IPS-18a (cell line): ENCODE results near the gene DEFB114.

Source experiments
- H3K27ac ChIP-seq: one replicate; pipeline ENCODE4 v1.5.1; 2013; ENCODE audit warnings: low read length
- H3K27me3 ChIP-seq: one replicate; pipeline ENCODE4 v1.6.1; 2013; ENCODE audit warnings: mild to moderate bottlenecking, low read length; ENCODE audit not compliant: control insufficient read depth, insufficient read depth
- H3K36me3 ChIP-seq: one replicate; pipeline ENCODE4 v1.6.1; 2013; ENCODE audit warnings: low read depth, low read length; ENCODE audit not compliant: control insufficient read depth
- H3K4me1 ChIP-seq: one replicate; pipeline ENCODE4 v1.6.1; 2013; ENCODE audit warnings: low read depth, low read length; ENCODE audit not compliant: control insufficient read depth
- H3K4me3 ChIP-seq: one replicate; pipeline ENCODE4 v1.5.1; 2013; ENCODE audit warnings: low read length
- H3K9ac ChIP-seq: one replicate; pipeline ENCODE4 v1.6.1; 2013; ENCODE audit warnings: mild to moderate bottlenecking, low read length, moderate library complexity
- H3K9me3 ChIP-seq: one replicate; pipeline ENCODE4 v1.6.1; 2013; ENCODE audit warnings: low read depth, low read length; ENCODE audit not compliant: control insufficient read depth

DEFB114 gene, protein sequence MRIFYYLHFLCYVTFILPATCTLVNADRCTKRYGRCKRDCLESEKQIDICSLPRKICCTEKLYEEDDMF

DNA sequence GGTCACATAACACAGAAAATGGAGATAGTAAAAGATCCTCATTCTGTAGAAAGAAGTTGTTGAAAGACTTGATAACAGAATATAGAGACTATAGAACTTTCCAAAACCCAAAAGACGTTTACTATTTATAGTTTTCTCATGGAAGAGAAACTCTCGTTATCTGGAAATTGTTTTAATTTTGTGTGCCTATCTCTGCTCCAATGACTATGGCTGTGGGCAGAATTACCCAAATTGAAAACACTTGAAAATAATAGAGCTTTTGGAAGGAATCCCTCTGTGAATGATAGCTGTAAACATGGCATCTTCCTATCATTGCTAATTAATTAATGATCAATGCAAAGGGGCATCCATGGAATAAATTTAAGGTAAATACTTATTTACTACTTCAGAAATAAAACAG, at the start of gene DEFB114:
Gene DEFB114 (minus strand): TSS at position 101 of the 400 bp plus-strand sequence. CDS start 59 bp downstream, at position 42.
- H3K9ac ChIP-seq, result no peak within 1 kb of the TSS
- peaks cover 30% of the 10 kb centered on the region for H3K4me1 ChIP-seq
- H3K4me3 ChIP-seq, result no peak within 1 kb of the TSS
- H3K9me3 ChIP-seq, result no peaks in the 10 kb centered on the region
- H3K36me3 ChIP-seq, result no peaks in the 10 kb centered on the region
- no peaks in the 10 kb centered on the region for H3K27me3 ChIP-seq
- no peak within 1 kb of the TSS for H3K27ac ChIP-seq

DNA sequence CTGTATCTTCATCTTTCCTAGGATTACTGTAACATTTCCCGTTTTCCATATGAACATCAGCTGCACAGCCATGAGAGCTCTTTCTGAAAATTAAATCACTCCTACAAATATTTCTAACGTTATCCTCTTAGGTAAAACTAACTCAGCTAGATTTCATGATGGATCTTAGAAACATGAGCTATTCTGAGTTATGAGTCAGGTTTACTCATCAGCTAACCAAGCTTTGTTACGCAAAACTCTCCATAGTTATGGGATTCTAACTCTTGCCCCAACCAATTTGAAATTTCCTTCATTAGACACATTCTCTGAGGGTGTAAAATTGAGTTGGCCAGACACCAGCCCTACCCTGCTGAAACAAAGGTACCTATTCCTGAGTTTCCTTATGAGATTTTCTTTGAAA, 43.9 kb upstream of the DEFB114 start:
- Histone ChIP-seq H3K4me3 (no peak overlapping the region), H3K27me3 (no peaks in the 10 kb centered on the region), H3K27ac (no peak overlapping the region), H3K4me1 (no peaks in the 10 kb centered on the region), H3K9ac (no peak overlapping the region), H3K9me3 (no peaks in the 10 kb centered on the region), H3K36me3 (no peaks in the 10 kb centered on the region)

DNA sequence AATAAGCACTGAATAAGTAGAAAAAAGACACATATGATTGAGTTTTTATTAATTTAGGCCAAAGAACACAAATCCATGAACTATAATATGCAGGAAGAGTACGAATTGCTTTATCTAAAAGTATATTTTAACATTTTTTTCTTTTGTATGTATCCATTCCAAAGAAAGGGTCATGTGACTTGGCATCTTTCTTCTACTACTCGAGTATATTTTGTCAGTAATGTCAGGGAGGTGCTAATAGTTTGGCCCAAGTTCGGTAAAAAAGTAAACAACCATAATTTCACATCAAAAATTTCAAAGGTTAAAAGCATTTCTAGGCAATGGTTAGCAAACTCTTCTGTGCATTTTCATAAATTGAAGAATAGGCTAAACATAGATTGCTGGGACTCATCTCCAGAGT, 39.2 kb upstream of the DEFB114 start:
- H3K9me3 ChIP-seq, result no peaks in the 10 kb centered on the region

DNA sequence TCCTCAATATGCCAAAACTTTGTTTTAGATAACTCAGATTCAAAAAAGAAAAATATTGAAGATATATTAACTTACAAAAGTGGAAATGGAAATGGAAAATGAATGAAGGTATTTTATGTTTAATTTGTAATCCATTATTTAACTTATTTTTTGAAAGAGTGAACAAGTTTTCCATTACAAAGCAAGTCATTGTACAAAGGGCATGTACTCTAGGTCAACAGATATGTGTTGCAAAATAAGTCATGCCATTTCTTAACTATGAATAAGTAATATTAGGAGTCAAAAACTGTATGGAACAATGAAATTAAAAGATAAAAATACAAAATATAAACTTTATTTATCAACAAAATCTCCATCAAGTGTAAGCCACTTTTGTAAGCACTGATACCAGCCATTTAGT, 31.3 kb upstream of the DEFB114 start:
- H3K36me3 ChIP-seq, result no peaks in the 10 kb centered on the region
- H3K9ac ChIP-seq, result no peak overlapping the region
- no peak overlapping the region for H3K27ac ChIP-seq
- H3K4me1 ChIP-seq, result no peaks in the 10 kb centered on the region
- no peak overlapping the region for H3K4me3 ChIP-seq
- H3K27me3 ChIP-seq, result no peaks in the 10 kb centered on the region
- H3K9me3 ChIP-seq, result no peaks in the 10 kb centered on the region

More for the DNA sequence above, 39.2 kb upstream of the DEFB114 start:
- Histone ChIP-seq H3K9ac (no peak overlapping the region), H3K4me1 (no peaks in the 10 kb centered on the region), H3K36me3 (no peaks in the 10 kb centered on the region), H3K27me3 (no peaks in the 10 kb centered on the region), H3K27ac (no peak overlapping the region), H3K4me3 (no peak overlapping the region)

DNA sequence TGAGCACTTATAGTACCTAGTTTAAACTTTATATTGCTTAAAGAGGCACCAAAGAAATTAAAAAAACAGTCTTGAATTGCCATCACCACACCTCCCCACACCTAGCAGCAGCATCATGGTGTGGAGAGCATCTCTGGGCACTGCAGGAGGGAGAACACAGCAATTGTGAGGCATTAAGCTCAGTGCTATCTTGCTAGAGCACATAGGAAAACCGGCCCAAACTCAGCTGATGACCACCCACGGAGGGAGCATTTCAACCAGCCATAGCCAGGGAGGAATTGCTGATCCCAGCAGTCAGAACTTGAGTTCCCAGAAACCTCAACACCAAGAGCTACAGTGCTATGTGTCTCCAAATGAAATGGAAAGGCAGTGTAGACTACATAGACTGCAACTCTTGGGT, 24.9 kb upstream of the DEFB114 start:
- Histone ChIP-seq H3K4me3 (no peak overlapping the region), H3K9ac (no peak overlapping the region), H3K9me3 (no peaks in the 10 kb centered on the region), H3K27me3 (no peaks in the 10 kb centered on the region), H3K36me3 (no peaks in the 10 kb centered on the region), H3K4me1 (no peaks in the 10 kb centered on the region), H3K27ac (no peak overlapping the region)

DNA sequence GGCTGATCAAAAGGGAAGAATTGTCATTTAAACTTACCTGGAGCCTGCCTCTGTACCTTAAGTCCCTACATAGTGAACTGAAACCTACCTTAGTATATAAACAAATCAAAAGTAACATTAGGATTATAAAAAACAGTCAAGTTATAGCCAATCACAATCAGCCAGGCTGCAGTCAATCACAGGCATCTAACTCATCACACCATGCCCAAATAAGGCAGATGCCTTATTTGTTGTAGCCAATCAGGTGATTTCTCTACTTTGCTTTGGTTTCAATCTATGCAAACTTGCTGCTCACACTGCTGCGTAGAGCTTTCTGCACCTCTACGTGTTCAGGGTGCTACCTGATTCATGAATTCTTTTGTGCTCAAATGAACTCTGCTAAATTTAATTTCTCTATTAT, 23.8 kb upstream of the DEFB114 start:
- H3K27me3 ChIP-seq, result no peaks in the 10 kb centered on the region
- no peak overlapping the region for H3K9ac ChIP-seq
- H3K36me3 ChIP-seq, result no peaks in the 10 kb centered on the region
- H3K4me1 ChIP-seq, result no peaks in the 10 kb centered on the region
- H3K4me3 ChIP-seq, result no peak overlapping the region
- no peaks in the 10 kb centered on the region for H3K9me3 ChIP-seq
- H3K27ac ChIP-seq, result no peak overlapping the region

DNA sequence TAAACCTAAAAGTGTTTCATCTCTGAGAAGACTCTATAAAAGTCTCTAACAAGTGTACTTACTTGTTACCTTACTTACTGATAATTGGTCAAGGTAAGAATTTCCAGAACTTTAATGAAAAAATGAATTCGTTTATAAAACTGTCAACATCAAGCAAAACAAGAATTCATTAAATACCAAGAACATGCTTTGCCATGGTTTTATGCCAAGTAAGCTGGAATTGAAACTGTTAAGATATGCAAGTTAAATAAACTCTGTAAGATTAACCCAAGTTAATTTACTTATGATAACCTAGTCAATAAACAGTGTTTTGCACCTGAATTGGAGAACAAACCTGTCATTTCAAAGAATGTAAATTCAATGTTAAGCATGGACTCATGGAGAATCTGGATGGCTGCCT, 22.6 kb upstream of the DEFB114 start:
- Histone ChIP-seq H3K36me3 (no peaks in the 10 kb centered on the region), H3K4me1 (peaks cover under 1% of the 10 kb centered on the region), H3K9ac (no peak overlapping the region)

DNA sequence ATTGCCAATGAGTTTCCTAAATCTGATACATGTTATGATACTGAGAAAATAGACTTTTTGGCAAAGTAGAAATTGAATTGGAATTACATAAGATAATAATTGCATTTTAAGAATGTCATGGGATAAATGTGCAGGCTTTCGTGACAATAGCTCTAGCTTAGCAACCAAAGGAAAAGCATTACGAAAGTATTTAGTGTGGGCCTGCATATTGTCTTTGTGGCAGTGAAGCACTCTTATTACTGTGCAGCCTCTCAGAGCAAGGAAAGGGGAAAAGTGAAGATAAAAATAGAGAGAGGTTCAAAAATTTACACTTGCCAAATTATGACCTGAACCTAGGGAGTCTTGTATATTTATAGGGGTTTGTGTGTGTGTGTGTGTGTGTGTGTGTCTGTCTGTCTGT, 18.1 kb upstream of the DEFB114 start:
- Histone ChIP-seq H3K27ac (no peak overlapping the region), H3K36me3 (no peaks in the 10 kb centered on the region), H3K4me3 (no peak overlapping the region), H3K9ac (no peak overlapping the region), H3K9me3 (no peaks in the 10 kb centered on the region), H3K27me3 (no peaks in the 10 kb centered on the region), H3K4me1 (peaks cover 3% of the 10 kb centered on the region)

More for the DNA sequence above, 22.6 kb upstream of the DEFB114 start:
- H3K4me3 ChIP-seq, result no peak overlapping the region
- H3K27ac ChIP-seq, result no peak overlapping the region
- H3K27me3 ChIP-seq, result no peaks in the 10 kb centered on the region
- H3K9me3 ChIP-seq, result no peaks in the 10 kb centered on the region

DNA sequence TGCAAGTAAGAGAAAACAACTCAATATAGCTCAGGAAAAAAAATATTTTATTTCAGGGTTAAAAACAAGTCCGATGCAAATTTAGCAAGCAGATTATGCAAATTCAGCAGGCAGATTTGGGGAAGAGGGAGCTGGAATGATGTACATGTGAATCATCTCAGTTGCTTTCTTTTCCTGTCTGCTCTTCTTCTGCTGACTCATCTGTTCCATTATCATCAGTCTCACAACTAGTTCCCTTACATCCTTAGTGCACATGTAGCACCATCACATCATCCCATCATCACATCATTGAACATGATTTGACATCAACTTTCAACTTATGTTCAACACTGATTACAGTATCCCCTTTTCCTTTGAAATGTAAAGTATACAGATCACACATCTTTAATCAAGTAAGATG, 16.9 kb upstream of the DEFB114 start:
- Histone ChIP-seq H3K9ac (no peak overlapping the region), H3K4me3 (no peak overlapping the region), H3K27me3 (no peaks in the 10 kb centered on the region), H3K36me3 (no peaks in the 10 kb centered on the region), H3K4me1 (peaks cover 3% of the 10 kb centered on the region), H3K27ac (no peak overlapping the region), H3K9me3 (no peaks in the 10 kb centered on the region)

DNA sequence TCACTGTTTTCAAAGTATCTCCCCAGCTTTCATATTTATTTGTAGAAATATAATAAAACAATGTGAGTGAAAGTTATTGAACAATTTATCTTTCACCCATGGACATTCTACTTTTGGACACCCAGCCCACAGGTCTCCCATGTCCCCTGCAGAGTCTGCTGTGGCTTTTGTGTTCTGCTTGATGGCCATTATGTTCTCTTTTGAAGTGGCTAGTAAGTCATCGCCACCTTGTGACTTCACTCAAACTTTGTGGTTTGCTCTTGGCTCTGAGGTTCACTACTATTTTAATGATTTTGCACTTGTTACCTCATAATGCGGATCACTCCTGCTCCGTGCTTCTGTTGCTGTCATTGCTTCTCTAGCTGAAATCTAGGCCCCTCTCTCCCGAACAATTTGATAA, 15.6 kb upstream of the DEFB114 start:
- H3K27me3 ChIP-seq, result no peaks in the 10 kb centered on the region
- no peak overlapping the region for H3K9ac ChIP-seq
- peaks cover 3% of the 10 kb centered on the region for H3K4me1 ChIP-seq
- H3K27ac ChIP-seq, result no peak overlapping the region
- no peaks in the 10 kb centered on the region for H3K36me3 ChIP-seq
- no peak overlapping the region for H3K4me3 ChIP-seq
- no peaks in the 10 kb centered on the region for H3K9me3 ChIP-seq

DNA sequence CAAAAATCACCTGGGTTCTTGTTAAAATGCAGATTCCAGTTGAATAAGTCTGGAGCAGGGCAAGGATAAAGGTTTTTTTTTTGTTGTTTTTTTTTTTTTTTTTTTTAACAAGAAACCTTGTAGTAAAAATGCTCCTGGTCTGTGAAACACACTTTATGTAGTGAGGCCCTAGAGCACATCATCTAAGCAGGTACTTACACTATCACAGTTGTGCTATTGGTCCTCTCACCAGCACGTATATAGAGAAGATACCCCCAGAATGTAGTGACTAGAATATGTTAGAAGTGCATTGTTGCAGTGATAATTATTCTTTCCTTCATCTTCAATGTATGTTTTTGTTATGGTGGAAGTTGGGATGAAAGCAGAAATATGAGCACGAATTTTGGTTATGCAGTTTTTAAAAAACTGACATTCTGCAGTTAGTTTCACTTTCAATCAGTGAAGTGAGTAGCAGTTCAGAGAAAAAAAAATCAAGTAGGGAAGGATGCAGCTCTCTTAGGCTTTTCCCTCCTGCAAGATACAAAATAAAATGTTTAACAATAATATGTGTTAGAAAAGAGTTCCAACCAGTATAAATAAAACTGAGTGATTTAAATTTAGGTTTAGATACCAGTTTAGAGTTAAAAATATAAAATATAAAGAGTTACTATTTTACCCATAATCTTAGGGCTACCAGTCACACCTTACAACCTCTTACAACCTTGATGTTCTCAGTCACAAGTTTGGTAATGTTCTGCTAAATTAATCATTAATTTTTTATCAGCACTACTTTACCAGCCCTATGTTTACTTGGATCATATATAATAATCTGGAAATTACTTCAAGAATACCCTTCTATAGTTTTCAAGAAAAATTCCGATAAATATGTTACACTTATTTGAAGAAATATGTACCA, 14.6 kb upstream of the DEFB114 start:
- Histone ChIP-seq H3K9me3 (no peaks in the 10 kb centered on the region), H3K4me3 (no peak overlapping the region), H3K36me3 (no peaks in the 10 kb centered on the region), H3K27me3 (no peaks in the 10 kb centered on the region), H3K9ac (no peak overlapping the region), H3K27ac (no peak overlapping the region), H3K4me1 (peaks cover 3% of the 10 kb centered on the region)

DNA sequence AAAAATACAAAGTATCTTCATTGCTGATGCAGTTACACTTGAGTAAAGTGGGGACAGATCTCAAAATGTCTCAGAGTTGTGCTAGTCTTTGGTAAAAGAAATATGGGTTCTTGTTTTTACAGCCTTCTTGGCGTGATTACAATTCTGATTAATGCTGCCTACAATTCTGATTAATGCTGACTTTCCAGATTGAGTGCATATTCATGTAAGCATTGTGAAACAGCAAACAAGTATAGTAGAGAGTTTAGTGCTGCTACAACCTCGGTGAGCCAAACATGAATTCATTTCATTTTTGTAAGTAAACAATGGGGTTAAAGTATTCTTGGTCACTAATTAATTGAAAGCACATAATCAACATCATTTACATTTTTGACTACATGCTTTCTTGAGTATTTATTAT, 5.6 kb upstream of the DEFB114 start, which contains the start of gene DEFB113:
Gene DEFB113 (minus strand): TSS at position 21 of the 400 bp plus-strand sequence. CDS start 0 bp downstream, at position 21.
- H3K27ac ChIP-seq, result peak within 1 kb of the TSS; percentile 59
- H3K9me3 ChIP-seq, result no peaks in the 10 kb centered on the region
- no peaks in the 10 kb centered on the region for H3K36me3 ChIP-seq
- no peak within 1 kb of the TSS for H3K9ac ChIP-seq
- H3K27me3 ChIP-seq, result no peaks in the 10 kb centered on the region
- peaks cover 35% of the 10 kb centered on the region for H3K4me1 ChIP-seq
- no peak within 1 kb of the TSS for H3K4me3 ChIP-seq
